K562 (cell line): ENCODE data around the gene RBKS.

ENCODE experiments used
- BCL6 ChIP-seq: fragments of 250-450 bp; sonication (Bioruptor Pico); IDR thresholded peaks from 2 replicates; pipeline ENCODE4 v1.4.0; 2020
- C11orf30 ChIP-seq: fragments of 450-650 bp; IDR thresholded peaks from 2 replicates; pipeline ENCODE4 v1.6.1; 2016; ENCODE audit warnings: low read depth, mild to moderate bottlenecking
- ELF4 ChIP-seq: fragments of 450-650 bp; formaldehyde crosslinking; IDR thresholded peaks from 2 replicates; pipeline ENCODE4 v1.4.0; 2022; ENCODE audit warnings: missing genetic modification characterization
- EP300 ChIP-seq: IDR thresholded peaks from 2 replicates; pipeline ENCODE4 v1.6.1; 2012; ENCODE audit warnings: low read length, improper control_type of control experiment
- EP400 ChIP-seq: fragments of 450-650 bp; IDR thresholded peaks from 2 replicates; pipeline ENCODE4 v1.6.1; 2017; ENCODE audit warnings: antibody characterized with exemption, mild to moderate bottlenecking, moderate library complexity
- HNRNPK ChIP-seq: fragments of 200-400 bp; formaldehyde crosslinking; IDR thresholded peaks from one replicate; pipeline ENCODE4 v1.6.1; 2018; ENCODE audit warnings: mild to moderate bottlenecking, low read depth, low read length; ENCODE audit not compliant: poor library complexity, severe bottlenecking
- PCBP1 ChIP-seq: fragments of 200-400 bp; formaldehyde crosslinking; IDR thresholded peaks from 2 replicates; pipeline ENCODE4 v1.6.1; 2018; ENCODE audit warnings: mild to moderate bottlenecking, low read depth, low read length; ENCODE audit not compliant: poor library complexity, severe bottlenecking
- PYGO2 ChIP-seq: fragments of 450-650 bp; IDR thresholded peaks from 2 replicates; pipeline ENCODE4 v1.6.1; 2016; ENCODE audit warnings: mild to moderate bottlenecking, missing genetic modification characterization, moderate library complexity, missing compliant biosample characterization
- YY1 ChIP-seq, 3 experiments: IDR thresholded peaks; 2 replicates each; pipeline ENCODE4 v1.6.1; 2011; ENCODE audit warnings: low read length in 2 of 3, mild to moderate bottlenecking in 2 of 3, moderate library complexity in 2 of 3, borderline replicate concordance in 1 of 3, control low read depth in 1 of 3, low read depth in 1 of 3; ENCODE audit not compliant: insufficient read depth in 3 of 3, insufficient replicate concordance in 2 of 3, control insufficient read depth in 1 of 3, insufficient read length in 1 of 3; ENCODE audit errors: extremely low read depth in 1 of 3
- ZC3H4 ChIP-seq: sonication (generic); formaldehyde crosslinking; IDR thresholded peaks from 2 replicates; pipeline ENCODE4 v1.9.0; 2021; ENCODE audit warnings: missing genetic modification reagents, borderline replicate concordance
- ZNF274 ChIP-seq: IDR thresholded peaks from 2 replicates; pipeline ENCODE4 v1.6.1; 2011; ENCODE audit warnings: low read depth, mild to moderate bottlenecking, low read length, moderate library complexity, borderline replicate concordance
- ZNF583 ChIP-seq: fragments of 250-450 bp; sonication (Bioruptor Pico); IDR thresholded peaks from 2 replicates; pipeline ENCODE4 v1.4.0; 2020

- TF ChIP-seq EP400: no peak
- no peak for TF ChIP-seq PYGO2 (tag)
- TF ChIP-seq ELF4: no peak
- no peak for TF ChIP-seq ZC3H4 (CRISPR knock-in tag)
- no peak for TF ChIP-seq C11orf30
- no peak for TF ChIP-seq ZNF583 (CRISPR knock-in tag)
- no peak for TF ChIP-seq BCL6
- no peak for TF ChIP-seq PCBP1
- TF ChIP-seq YY1 (IDR thresholded peaks at IDR 0.05; ENCODE audit: borderline replicate concordance in 1 of 3, control insufficient read depth in 1 of 3, extremely low read depth in 1 of 3, insufficient read depth in 3 of 3, insufficient read length in 1 of 3, insufficient replicate concordance in 2 of 3, low read depth in 1 of 3, low read length in 2 of 3): no peak
- no peak for TF ChIP-seq HNRNPK
- TF ChIP-seq ZNF274: no peak
- TF ChIP-seq EP300: no peak
These were observed 23.9 kb downstream of the RBKS start for GRCh38 chr2:27866237-27866636.
